MM.1S (cell line): ENCODE data around the gene SH3TC1.

Experiments used
- CTCF ChIP-seq: fragments of 300-600 bp; sonication (generic); IDR thresholded peaks from 2 replicates; pipeline ENCODE4 v1.5.1; 2016; ENCODE audit warnings: antibody characterized with exemption, low read length, mixed read lengths
- EZH2phosphoT487 ChIP-seq: fragments of 300-600 bp; sonication (generic); IDR thresholded peaks from 2 replicates; pipeline ENCODE4 v1.6.1; 2018; ENCODE audit warnings: antibody characterized with exemption, low read length

- peak; percentile 67 for TF ChIP-seq CTCF
- no peak for TF ChIP-seq EZH2phosphoT487
Measured at GRCh38 chr4:8267077-8267476, 68.0 kb downstream of the SH3TC1 start.
